ENCODE results near the gene SGSM1.
"Not testable (repeated sequence)": the region's sequence is repeated elsewhere in the genome, so short reads cannot be mapped to it uniquely, and the experiment has no call there.

SGSM1 gene

DNA sequence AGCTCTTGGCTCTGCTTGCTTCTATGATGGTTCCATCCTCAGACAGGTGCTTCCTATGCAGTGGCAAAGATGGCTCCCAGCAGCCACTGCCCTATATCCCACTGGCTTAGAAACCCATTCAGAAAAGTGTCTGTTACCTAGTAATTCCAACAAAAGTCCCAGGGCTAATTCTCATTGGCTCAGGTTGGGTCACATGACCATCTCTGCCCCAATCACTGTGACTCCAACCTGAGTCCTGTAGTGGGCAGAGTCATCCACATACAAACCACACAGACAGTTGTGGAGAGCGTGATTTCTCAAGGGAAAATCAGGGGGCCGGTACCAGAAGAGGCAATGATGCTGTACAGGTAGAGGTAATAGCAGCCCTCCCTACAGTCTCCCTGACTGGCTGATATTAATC, 73.0 kb downstream of the SGSM1 start:
- H3K27ac Mint-ChIP-seq = no peak overlapping the region
- DNase-seq = no peak
- no peaks in the 10 kb centered on the region for H3K27me3 Mint-ChIP-seq
- H3K36me3 Mint-ChIP-seq (ENCODE audit: low read depth) = no peaks in the 10 kb centered on the region
- H3K4me3 Mint-ChIP-seq = no peak overlapping the region
- H3K4me1 Mint-ChIP-seq (ENCODE audit: low read depth) = no peaks in the 10 kb centered on the region
- peaks cover 9% of the 10 kb centered on the region for H3K9me3 Mint-ChIP-seq

DNA sequence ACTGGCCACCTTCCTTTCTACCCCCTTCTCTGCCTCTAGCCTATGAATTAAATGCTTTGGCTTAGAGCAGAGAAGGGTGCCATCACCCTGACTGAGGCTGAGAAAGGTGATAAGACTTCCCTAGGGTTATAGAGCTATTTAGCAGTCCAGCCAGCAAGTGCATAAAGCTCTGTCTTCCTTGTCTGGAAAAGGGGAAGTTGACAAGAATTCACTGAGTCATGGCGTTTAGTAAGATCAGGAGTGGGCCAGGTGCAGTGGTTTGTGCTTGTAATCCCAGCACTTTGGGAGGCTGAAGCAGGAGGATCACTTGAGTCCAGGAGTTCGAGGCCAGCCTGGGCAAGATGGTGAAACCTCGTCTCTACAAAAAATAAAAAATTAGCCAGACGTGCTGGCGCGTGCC, 77.4 kb downstream of the SGSM1 start:
- Mint-ChIP-seq H3K4me3 (no peak overlapping the region), H3K9me3 (no peaks in the 10 kb centered on the region), H3K27me3 (no peaks in the 10 kb centered on the region), H3K4me1 (ENCODE audit: low read depth) (no peaks in the 10 kb centered on the region), H3K27ac (no peak overlapping the region), H3K36me3 (ENCODE audit: low read depth) (no peaks in the 10 kb centered on the region)
- no peak for DNase-seq

DNA sequence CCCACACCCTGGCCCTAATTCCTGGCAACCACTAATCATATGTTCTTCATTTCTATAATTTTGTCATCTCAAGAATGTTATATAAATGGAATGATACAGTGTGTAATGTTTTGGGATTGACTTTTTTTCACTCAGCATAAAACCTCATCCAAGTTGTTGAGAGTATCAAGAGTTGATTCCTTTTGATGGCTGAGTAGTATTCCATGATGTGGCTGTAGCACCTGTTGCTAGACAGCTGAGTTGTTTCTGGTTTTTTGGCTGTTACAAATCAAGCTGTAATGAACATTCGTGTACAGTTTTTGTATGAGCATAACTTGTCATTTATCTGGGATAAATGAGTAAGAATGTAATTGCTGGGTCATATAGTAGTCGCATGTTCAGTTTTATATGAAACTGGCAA, 81.2 kb downstream of the SGSM1 start:
- H3K27me3 Mint-ChIP-seq = no peaks in the 10 kb centered on the region
- no peak overlapping the region for H3K4me3 Mint-ChIP-seq
- H3K27ac Mint-ChIP-seq = no peak overlapping the region
- H3K36me3 Mint-ChIP-seq (ENCODE audit: low read depth) = no peaks in the 10 kb centered on the region
- H3K4me1 Mint-ChIP-seq (ENCODE audit: low read depth) = no peaks in the 10 kb centered on the region
- H3K9me3 Mint-ChIP-seq = no peaks in the 10 kb centered on the region
- DNase-seq = no peak

DNA sequence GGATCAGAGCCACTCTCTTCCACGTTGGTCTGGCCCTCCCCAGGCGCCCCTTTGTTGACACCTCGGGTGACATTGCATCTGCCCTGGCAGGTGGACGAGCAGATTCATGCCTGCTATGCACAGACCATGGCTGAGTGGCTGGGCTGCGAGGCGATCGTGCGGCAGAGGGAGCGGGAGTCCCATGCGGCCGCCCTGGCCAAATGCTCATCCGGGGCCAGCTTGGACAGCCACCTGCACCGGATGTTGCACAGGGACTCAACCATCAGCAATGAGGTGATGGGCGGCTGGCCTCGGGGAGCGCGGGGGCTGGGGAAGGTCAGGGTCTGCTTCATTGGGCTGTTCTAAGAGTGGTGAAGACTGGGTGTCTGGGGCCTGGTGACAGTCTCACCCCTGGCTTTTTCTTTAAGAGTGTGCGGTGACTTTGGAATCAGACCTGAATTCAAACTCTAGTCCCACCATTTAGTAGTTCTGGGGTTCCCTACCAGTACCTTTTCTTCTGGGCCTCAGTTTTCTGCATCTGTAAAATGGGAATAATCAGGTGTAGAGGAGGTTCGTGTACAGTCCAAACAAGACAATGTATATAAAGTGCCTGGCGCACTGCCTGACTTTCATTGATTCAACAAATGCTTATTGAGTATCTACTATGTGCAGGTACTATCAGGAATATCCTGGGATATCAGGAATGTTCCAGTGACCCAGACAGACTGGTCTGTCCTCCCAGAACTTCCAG, 87.5 kb downstream of the SGSM1 start:
- H3K4me1 Mint-ChIP-seq (ENCODE audit: low read depth) = peaks cover 3% of the 10 kb centered on the region
- no peak overlapping the region for H3K4me3 Mint-ChIP-seq
- no peak for DNase-seq
- H3K27ac Mint-ChIP-seq = no peak overlapping the region
- no peaks in the 10 kb centered on the region for H3K9me3 Mint-ChIP-seq
- no peaks in the 10 kb centered on the region for H3K36me3 Mint-ChIP-seq (ENCODE audit: low read depth)
- no peaks in the 10 kb centered on the region for H3K27me3 Mint-ChIP-seq

- no peaks in the 10 kb centered on the region for H3K27me3 Mint-ChIP-seq
- DNase-seq = no peak
- H3K4me1 Mint-ChIP-seq (ENCODE audit: low read depth) = peaks cover 3% of the 10 kb centered on the region
- H3K9me3 Mint-ChIP-seq = no peaks in the 10 kb centered on the region
- H3K36me3 Mint-ChIP-seq (ENCODE audit: low read depth) = no peaks in the 10 kb centered on the region
- no peak overlapping the region for H3K4me3 Mint-ChIP-seq
- no peak overlapping the region for H3K27ac Mint-ChIP-seq
Observed at GRCh38 chr22:24894220-24894975, 88.4 kb downstream of the SGSM1 start.

- Mint-ChIP-seq H3K4me1 (ENCODE audit: low read depth) (peaks cover 3% of the 10 kb centered on the region), H3K4me3 (no peak overlapping the region), H3K36me3 (ENCODE audit: low read depth) (no peaks in the 10 kb centered on the region), H3K27me3 (no peaks in the 10 kb centered on the region), H3K27ac (no peak overlapping the region), H3K9me3 (no peaks in the 10 kb centered on the region)
- DNase-seq = no peak
Observed at GRCh38 chr22:24894998-24895397, 89.0 kb downstream of the SGSM1 start.

- Mint-ChIP-seq H3K27ac (no peak overlapping the region), H3K27me3 (no peaks in the 10 kb centered on the region), H3K36me3 (ENCODE audit: low read depth) (peaks cover 18% of the 10 kb centered on the region), H3K4me3 (no peak overlapping the region), H3K4me1 (ENCODE audit: low read depth) (no peaks in the 10 kb centered on the region), H3K9me3 (peaks cover 16% of the 10 kb centered on the region)
- no peak for DNase-seq
Observed at GRCh38 chr22:24901448-24901847, 95.4 kb downstream of the SGSM1 start.

DNA sequence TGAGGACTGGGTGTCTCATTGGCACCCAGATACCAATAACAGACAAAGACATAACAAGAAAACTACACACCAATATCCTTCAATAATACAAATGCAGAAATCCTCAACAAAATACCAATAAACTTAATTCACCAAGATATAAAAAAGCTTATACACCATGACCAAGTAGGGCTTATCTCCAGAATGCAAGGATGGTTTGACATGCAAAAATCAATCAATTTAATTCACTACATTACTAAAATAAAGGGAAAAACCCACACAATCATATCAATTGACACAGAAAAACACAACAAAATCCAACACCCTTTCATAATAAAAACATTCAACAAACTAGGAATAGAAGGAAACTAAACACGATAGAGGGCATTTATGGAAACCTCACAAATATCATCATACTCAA, 99.9 kb downstream of the SGSM1 start:
- Mint-ChIP-seq H3K27me3 (no peaks in the 10 kb centered on the region), H3K4me3 (no peak overlapping the region), H3K27ac (no peak overlapping the region), H3K9me3 (peaks cover 21% of the 10 kb centered on the region), H3K36me3 (ENCODE audit: low read depth) (peaks cover 21% of the 10 kb centered on the region), H3K4me1 (ENCODE audit: low read depth) (no peaks in the 10 kb centered on the region)
- DNase-seq = no peak

GRCh38 chr22:24907101-24907500, 101.1 kb downstream of the SGSM1 start:
- H3K27ac Mint-ChIP-seq; H3K27me3 Mint-ChIP-seq; DNase-seq; H3K4me3 Mint-ChIP-seq; H3K4me1 Mint-ChIP-seq (ENCODE audit: low read depth): not testable (repeated sequence)
- H3K9me3 Mint-ChIP-seq = peaks cover 21% of the 10 kb centered on the region
- H3K36me3 Mint-ChIP-seq (ENCODE audit: low read depth) = peaks cover 21% of the 10 kb centered on the region

DNA sequence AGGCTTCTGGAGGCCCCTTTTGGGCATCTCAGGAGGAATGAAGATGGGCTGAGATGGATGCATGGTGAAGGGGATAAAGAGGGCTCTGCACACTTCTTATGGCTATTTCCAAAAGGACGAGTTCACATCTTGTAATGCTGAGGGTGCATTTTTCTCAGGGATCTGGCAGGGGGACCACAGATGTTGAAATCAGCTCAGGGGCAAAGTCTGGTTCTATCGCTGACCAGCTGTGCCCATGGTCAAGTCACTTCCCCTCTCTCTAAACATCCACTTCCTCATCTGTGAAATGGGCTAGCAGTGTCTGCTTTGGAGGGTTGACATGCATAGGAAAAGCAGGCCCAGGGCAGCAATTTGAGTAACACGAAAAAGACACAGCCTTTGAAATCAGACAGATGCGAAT, 114.0 kb downstream of the SGSM1 start:
- Mint-ChIP-seq H3K36me3 (ENCODE audit: low read depth) (no peaks in the 10 kb centered on the region), H3K27me3 (no peaks in the 10 kb centered on the region), H3K4me1 (ENCODE audit: low read depth) (no peaks in the 10 kb centered on the region), H3K4me3 (no peak overlapping the region), H3K27ac (no peak overlapping the region), H3K9me3 (no peaks in the 10 kb centered on the region)
- no peak for DNase-seq

DNA sequence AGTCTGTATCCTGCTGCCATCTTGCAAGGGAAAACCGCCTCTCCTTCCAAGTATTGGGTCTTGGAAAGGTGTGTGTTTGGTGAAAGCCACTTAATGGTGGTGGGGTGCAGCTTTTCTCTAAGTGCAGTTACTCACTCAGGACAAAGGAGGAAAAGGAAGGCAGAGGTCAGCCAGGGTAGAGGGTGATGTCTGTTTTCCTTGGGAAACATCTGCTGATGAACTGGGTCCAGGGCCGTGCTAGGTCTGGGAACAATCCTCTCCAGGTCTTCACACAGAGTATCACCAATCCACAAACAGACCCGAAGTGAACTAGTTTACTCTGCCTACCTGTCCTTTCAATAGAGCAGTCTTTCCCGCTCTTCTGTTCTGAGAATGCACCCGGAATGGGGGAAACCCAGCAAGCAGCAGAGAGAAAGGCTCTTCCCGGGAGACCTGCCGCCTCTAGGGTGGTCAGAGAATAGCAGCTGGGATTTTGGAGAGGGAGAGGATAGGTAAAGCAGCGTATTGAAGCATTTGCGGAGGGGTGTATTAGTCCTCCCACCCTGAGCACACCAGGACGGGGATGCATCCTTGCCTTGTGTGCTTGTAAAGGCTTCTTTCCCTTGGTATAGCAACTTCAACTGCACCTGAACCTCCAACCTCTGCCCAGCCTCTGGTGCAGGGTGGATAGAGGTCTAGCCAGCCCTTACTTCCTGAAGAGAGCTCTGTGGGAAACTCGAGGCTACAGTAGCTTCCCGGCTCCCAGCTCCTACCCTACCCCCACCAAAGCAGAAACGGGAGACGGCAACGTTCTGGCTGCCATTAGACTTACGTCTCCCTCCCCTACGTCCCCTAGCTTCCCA, 119.8 kb downstream of the SGSM1 start:
- no peak for DNase-seq
- Mint-ChIP-seq H3K27ac (no peak overlapping the region), H3K4me3 (no peak overlapping the region), H3K4me1 (ENCODE audit: low read depth) (peaks cover 2% of the 10 kb centered on the region), H3K36me3 (ENCODE audit: low read depth) (no peaks in the 10 kb centered on the region), H3K27me3 (peaks cover 13% of the 10 kb centered on the region), H3K9me3 (no peaks in the 10 kb centered on the region)

- Mint-ChIP-seq H3K4me3 (no peak overlapping the region), H3K4me1 (ENCODE audit: low read depth) (peaks cover 2% of the 10 kb centered on the region), H3K9me3 (no peaks in the 10 kb centered on the region), H3K27ac (no peak overlapping the region), H3K27me3 (peaks cover 13% of the 10 kb centered on the region), H3K36me3 (ENCODE audit: low read depth) (no peaks in the 10 kb centered on the region)
- DNase-seq = no peak
Observed at GRCh38 chr22:24926428-24926725, 120.4 kb downstream of the SGSM1 start.

DNA sequence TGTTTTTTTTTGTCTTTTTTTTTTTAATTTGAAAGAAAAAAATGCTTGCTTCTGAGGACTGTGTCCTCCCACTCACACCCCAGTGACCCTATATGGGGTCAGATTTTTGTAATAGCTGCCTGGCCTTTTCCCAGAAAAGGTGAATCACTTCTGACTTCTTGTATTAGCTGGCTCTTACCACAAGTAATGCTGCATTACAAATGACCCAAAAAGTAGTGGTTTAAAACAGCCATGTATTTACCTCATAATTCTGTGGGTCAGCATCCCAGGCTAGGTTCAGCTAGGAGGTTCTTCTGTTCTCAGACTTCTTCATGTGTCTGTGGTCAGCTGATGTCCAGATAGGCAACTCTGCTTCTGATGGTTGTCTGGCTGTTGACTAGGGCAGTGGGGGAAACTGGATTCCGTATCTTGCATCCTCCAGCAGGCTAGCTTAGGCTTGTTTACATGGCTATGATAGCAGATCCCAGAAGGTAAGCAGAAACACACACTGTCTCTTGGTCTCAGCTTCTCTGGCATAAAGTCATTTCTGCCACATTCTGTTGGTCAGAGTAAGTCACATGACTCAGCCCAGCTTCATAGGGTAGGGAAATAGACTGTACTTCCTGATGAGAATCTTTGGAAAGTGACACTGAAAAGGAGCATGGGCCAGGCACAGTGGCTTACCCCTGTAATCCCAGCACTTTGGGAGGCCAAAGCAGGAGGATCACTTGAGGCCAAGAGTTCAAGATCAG, 121.0 kb downstream of the SGSM1 start:
- H3K27ac Mint-ChIP-seq = no peak overlapping the region
- H3K9me3 Mint-ChIP-seq = no peaks in the 10 kb centered on the region
- H3K27me3 Mint-ChIP-seq = peaks cover 20% of the 10 kb centered on the region
- no peak for DNase-seq
- no peaks in the 10 kb centered on the region for H3K36me3 Mint-ChIP-seq (ENCODE audit: low read depth)
- H3K4me1 Mint-ChIP-seq (ENCODE audit: low read depth) = peaks cover 2% of the 10 kb centered on the region
- H3K4me3 Mint-ChIP-seq = no peak overlapping the region

GRCh38 chr22:24928322-24928721, 122.3 kb downstream of the SGSM1 start:
- peaks cover 2% of the 10 kb centered on the region for H3K4me1 Mint-ChIP-seq (ENCODE audit: low read depth)
- H3K36me3 Mint-ChIP-seq (ENCODE audit: low read depth) = no peaks in the 10 kb centered on the region
- peaks cover 21% of the 10 kb centered on the region for H3K27me3 Mint-ChIP-seq
- no peak overlapping the region for H3K27ac Mint-ChIP-seq
- no peak overlapping the region for H3K4me3 Mint-ChIP-seq
- no peaks in the 10 kb centered on the region for H3K9me3 Mint-ChIP-seq
- no peak for DNase-seq
